Measurements from ENCODE around the gene ECI1. TPM values are rescaled to one million over a fixed set of nuclear protein-coding genes. Genes with fewer than 3 reads are reported as not detected.
A peak's percentile ranks its signal among the peaks of the same experiment; 100 is the strongest.
"Not testable (repeated sequence)": the region's sequence is repeated elsewhere in the genome, so short reads cannot be mapped to it uniquely, and the experiment has no call there.

ECI1 gene
- total RNA-seq, 2 experiments from 2014 or later = 39.7 to 48.3 TPM

DNA sequence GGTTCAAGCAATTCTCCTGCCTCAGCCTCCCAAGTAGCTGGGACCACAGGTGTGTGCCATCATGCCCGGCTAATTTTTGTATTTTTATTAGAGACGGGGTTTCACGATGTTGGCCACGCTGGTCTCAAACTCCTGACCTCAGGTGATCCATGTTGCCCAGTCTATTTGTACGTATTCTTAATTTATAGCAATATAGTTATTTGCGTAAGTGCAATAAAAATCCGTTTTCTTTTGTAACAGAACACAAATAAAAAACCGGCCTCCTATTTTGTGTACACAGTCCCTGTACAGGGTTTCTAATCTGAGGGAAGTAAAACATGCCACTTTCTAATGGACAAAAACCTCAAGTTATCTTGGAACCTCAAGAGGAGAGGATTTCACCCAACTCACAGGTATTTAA lies 8.9 kb upstream of the ECI1 start:
- no peak overlapping the region for H3K27ac Mint-ChIP-seq
- CTCF ChIA-PET = interaction anchor here (0.6 to 1.7 kb wide), 3 partner anchors 8 to 614 kb away, joined by 3 to 4 read pairs (median 3); no protein-coding TSS in a partner anchor
- intact Hi-C loops (cut with micrococcal nuclease) = no loop called here
- H3K4me3 Mint-ChIP-seq = no peak overlapping the region
- peaks cover 70% of the 10 kb centered on the region for H3K36me3 Mint-ChIP-seq (ENCODE audit: low read depth)
- H3K27me3 Mint-ChIP-seq (ENCODE audit: low read depth) = no peaks in the 10 kb centered on the region
- no peak for DNase-seq
- H3K4me1 Mint-ChIP-seq (ENCODE audit: low read depth) = peaks cover 14% of the 10 kb centered on the region
- no peaks in the 10 kb centered on the region for H3K9me3 Mint-ChIP-seq

DNA sequence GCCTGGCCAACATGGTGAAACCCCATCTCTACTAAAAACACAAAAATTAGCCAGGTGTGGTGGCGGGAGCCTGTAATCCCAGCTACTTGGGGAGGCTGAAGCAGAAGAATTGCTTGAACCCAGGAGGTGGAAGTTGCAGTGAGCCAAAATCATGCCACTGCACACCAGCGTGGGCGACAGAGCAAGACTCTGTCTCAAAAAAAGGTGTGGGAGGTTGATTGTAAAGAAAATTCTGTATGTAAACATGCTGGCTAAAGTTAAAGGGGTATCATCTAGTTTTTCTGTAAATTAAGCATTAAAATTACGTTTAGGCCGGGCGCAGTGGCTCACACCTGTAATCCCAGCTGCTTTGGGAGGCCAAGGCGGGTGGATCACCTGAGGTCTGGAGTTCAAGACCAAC lies 7.1 kb upstream of the ECI1 start:
- H3K4me1 Mint-ChIP-seq (ENCODE audit: low read depth); DNase-seq; H3K9me3 Mint-ChIP-seq; H3K27me3 Mint-ChIP-seq (ENCODE audit: low read depth); H3K4me3 Mint-ChIP-seq; intact Hi-C loops (cut with micrococcal nuclease): not testable (repeated sequence)
- Mint-ChIP-seq H3K27ac (peak overlapping the region; percentile 36), H3K36me3 (ENCODE audit: low read depth) (peaks cover 67% of the 10 kb centered on the region)
- CTCF ChIA-PET = interaction anchor here (1.7 kb wide), 1 partner anchor 10 kb away, joined by 3 read pairs; no protein-coding TSS in a partner anchor

DNA sequence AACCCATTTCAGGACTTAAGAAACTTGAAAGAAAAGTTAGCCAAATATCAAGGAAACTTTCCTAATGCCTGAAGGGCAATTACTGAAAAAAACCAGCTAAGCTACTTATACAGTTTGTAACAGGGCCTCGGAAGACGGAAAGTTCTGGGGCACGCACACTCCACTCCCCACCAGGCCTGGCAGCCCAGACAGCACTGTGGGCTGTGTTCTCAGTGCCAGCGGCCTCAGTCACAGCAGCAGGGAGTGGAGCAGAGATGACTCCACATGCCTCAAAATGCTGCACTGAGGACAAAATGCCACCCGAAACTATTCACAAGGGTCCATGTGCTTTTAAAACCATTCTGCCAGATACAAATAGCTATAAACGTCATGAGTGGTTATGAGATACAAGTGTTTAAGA lies 6.3 kb upstream of the ECI1 start:
- peaks cover 7% of the 10 kb centered on the region for H3K4me1 Mint-ChIP-seq (ENCODE audit: low read depth)
- no peaks in the 10 kb centered on the region for H3K27me3 Mint-ChIP-seq (ENCODE audit: low read depth)
- DNase-seq = no peak
- H3K4me3 Mint-ChIP-seq = no peak overlapping the region
- H3K27ac Mint-ChIP-seq = peak overlapping the region; percentile 41
- H3K9me3 Mint-ChIP-seq = no peaks in the 10 kb centered on the region
- CTCF ChIA-PET = interaction anchor here (1.4 kb wide), 1 partner anchor 63 kb away, joined by 8 read pairs; no protein-coding TSS in a partner anchor
- peaks cover 66% of the 10 kb centered on the region for H3K36me3 Mint-ChIP-seq (ENCODE audit: low read depth)
- intact Hi-C loops (cut with micrococcal nuclease) = no loop called here

DNA sequence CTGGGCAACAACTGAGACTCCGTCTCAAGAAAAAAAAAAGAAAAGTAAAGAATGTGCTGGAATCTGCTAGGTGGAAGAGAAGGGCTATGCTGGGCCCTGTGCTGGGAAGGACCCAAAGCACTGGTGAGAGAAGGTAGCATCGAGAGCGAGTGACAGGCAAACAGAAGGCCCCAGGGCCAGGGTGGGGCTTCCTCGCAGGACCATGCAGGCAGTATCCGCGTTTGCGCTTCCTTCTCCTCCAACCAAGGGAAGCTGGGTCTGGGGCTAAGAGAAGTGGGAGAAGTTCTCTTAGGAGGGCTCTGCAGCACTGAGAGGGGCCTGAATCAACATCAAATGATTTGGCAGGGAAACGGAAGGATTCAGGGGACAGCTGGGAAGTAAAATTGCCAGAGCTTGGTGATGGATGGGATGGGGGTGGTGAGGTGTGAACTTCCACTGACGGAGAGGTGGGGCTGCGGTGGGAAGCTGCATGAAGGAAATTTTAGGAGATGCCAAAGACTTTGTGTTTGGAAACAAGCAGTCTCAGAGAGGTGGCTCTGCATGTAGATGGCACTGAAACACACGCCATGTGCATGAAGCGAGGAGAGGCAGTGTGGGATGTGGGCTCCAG lies 5.2 kb upstream of the ECI1 start:
- H3K27ac Mint-ChIP-seq = peak overlapping the region; percentile 46
- H3K36me3 Mint-ChIP-seq (ENCODE audit: low read depth) = peaks cover 58% of the 10 kb centered on the region
- H3K4me1 Mint-ChIP-seq (ENCODE audit: low read depth) = peaks cover 11% of the 10 kb centered on the region
- no peaks in the 10 kb centered on the region for H3K9me3 Mint-ChIP-seq
- H3K4me3 Mint-ChIP-seq = no peak overlapping the region
- H3K27me3 Mint-ChIP-seq (ENCODE audit: low read depth) = no peaks in the 10 kb centered on the region
- no peak for DNase-seq
- intact Hi-C loops (cut with micrococcal nuclease) = no loop called here
- CTCF ChIA-PET = interaction anchor here (1.4 kb wide), 1 partner anchor 62 kb away, joined by 8 read pairs; no protein-coding TSS in a partner anchor

DNA sequence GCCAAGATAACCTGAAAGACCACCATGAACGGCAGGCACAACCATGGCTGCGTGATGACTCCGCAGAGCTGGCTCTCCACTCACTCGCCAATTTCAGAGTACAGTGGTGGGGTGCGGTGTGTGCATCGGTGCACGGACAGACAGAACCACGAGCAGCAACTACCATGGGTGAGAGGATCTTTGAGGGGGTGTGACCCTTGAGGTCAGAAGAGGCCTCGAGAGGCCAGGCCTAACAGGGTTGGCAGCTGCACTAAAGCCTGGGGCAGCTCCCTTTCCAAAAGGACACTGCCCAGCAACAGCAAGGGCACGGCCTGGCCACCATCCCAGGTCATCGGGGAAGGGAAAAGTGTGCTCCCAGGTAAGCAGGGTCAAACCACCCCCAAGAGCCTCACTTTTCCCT lies 1.9 kb upstream of the ECI1 start:
- no peaks in the 10 kb centered on the region for H3K9me3 Mint-ChIP-seq
- no peak overlapping the region for H3K4me3 Mint-ChIP-seq
- CTCF ChIA-PET = interaction anchor here (0.7 to 1.2 kb wide), 2 partner anchors 14 to 721 kb away, joined by 3 read pairs; no protein-coding TSS in a partner anchor
- peak overlapping the region; percentile 78 for H3K27ac Mint-ChIP-seq
- peaks cover 44% of the 10 kb centered on the region for H3K36me3 Mint-ChIP-seq (ENCODE audit: low read depth)
- no peaks in the 10 kb centered on the region for H3K27me3 Mint-ChIP-seq (ENCODE audit: low read depth)
- no peak for DNase-seq
- intact Hi-C loops (cut with micrococcal nuclease) = loop anchor here (5.0 kb wide), 1 partner anchor 234 kb away; no protein-coding TSS in a partner anchor
- peaks cover 13% of the 10 kb centered on the region for H3K4me1 Mint-ChIP-seq (ENCODE audit: low read depth)

DNA sequence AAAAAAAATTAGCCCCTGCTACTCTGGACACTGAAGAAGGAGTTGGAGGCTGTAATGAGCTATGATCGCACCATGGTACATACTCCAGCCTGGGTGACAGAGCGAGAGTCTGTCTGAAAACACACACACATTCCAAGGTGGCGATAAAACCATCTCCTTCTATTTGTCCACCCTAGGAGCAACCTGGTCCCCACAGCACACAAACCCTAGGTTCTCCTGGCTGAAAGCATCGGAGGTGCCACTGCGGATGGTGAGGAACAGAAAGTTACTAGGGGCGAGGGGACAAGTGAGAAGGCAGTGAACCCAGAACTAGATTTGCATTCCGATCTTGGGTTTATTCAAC lies 1.4 kb upstream of the ECI1 start:
- intact Hi-C loops (cut with micrococcal nuclease) = loop anchor here (5.0 kb wide), 1 partner anchor 235 kb away; no protein-coding TSS in a partner anchor
- H3K4me1 Mint-ChIP-seq (ENCODE audit: low read depth) = peaks cover 13% of the 10 kb centered on the region
- H3K4me3 Mint-ChIP-seq = no peak overlapping the region
- H3K27ac Mint-ChIP-seq = peak overlapping the region; percentile 78
- DNase-seq = no peak
- peaks cover 39% of the 10 kb centered on the region for H3K36me3 Mint-ChIP-seq (ENCODE audit: low read depth)
- CTCF ChIA-PET = interaction anchor here (0.7 to 2.0 kb wide), 4 partner anchors 10 to 720 kb away, joined by 3 to 7 read pairs (median 3); no protein-coding TSS in a partner anchor
- H3K9me3 Mint-ChIP-seq = no peaks in the 10 kb centered on the region
- no peaks in the 10 kb centered on the region for H3K27me3 Mint-ChIP-seq (ENCODE audit: low read depth)

DNA sequence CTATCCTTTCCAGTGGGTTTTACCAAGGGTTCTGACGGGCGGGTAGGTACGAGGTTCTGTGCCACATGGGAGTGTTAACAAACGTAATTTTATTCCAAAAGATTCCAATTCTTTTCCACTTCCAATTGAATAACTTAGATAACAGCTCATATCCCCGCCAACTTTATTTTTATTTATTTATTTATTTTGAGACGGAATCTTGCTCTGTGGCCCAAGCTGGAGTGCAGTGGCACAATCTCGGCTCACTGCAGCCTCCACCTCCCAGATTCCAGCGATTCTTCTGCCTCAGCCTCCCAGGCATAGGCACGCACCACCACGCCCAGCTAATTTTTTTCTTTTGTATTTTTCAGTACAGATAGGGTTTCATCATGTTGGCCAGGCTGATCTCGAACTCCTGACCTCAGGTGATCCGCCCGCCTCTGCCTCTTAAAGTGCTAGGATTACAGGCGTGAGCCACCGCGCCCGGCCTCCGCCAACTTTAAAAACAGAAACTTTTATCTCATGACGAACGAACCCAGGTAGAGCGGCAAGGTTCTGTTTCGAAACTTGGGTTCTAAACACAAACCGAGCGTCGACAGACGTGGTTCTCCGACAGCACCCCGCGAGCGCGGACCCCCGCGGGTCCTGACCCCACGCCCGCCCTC lies 613 bp downstream of the ECI1 start:
- Mint-ChIP-seq H3K36me3 (ENCODE audit: low read depth) (peaks cover 22% of the 10 kb centered on the region), H3K27me3 (ENCODE audit: low read depth) (no peaks in the 10 kb centered on the region), H3K4me1 (ENCODE audit: low read depth) (peaks cover 11% of the 10 kb centered on the region), H3K27ac (peak overlapping the region; percentile 87), H3K4me3 (peak overlapping the region; percentile 87), H3K9me3 (no peaks in the 10 kb centered on the region)
- DNase-seq = peak; percentile 50
- intact Hi-C loops (cut with micrococcal nuclease) = loop anchor here (1.0 to 5.0 kb wide), 8 partner anchors 18 to 237 kb away; partner anchors contain the start of genes E4F1, MLST8, PGP and RNPS1
- CTCF ChIA-PET = interaction anchor here (0.5 to 2.8 kb wide), 4 partner anchors 9 to 111 kb away, joined by 5 to 9 read pairs (median 6); no protein-coding TSS in a partner anchor

DNA sequence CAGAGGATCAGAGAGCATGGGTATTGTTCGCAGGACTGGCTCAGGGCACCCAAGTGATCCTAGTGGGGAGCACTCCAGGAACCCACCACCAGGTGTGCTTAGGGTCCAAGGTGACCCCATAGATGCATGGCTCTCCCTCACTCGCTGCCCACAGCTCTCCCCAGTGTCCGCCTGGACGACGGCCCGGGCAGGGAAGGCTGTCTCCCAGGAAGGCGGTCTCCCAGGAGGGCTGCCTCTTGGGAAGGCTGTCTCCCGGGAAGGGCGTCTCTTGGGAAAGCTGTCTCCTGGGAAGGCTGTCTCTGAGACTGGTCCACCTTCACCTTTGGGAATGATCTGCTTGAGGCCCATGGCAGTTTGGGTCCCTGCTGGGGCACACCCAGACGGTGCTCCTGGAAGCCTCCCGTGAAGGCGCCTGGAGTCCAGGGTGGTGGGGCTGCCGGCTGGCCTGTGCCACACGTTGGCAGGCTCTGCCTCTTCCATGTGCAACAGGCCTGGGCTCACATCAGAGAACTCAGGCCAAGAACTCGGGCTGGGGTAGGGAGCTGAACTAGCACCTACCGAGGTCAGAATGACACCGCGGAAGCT lies 5.0 kb downstream of the ECI1 start:
- Mint-ChIP-seq H3K36me3 (ENCODE audit: low read depth) (peaks cover 8% of the 10 kb centered on the region), H3K4me3 (no peak overlapping the region), H3K9me3 (no peaks in the 10 kb centered on the region), H3K27ac (no peak overlapping the region), H3K27me3 (ENCODE audit: low read depth) (no peaks in the 10 kb centered on the region), H3K4me1 (ENCODE audit: low read depth) (peaks cover 2% of the 10 kb centered on the region)
- no peak for DNase-seq
- CTCF ChIA-PET = no interaction called here
- intact Hi-C loops (cut with micrococcal nuclease) = no loop called here

DNA sequence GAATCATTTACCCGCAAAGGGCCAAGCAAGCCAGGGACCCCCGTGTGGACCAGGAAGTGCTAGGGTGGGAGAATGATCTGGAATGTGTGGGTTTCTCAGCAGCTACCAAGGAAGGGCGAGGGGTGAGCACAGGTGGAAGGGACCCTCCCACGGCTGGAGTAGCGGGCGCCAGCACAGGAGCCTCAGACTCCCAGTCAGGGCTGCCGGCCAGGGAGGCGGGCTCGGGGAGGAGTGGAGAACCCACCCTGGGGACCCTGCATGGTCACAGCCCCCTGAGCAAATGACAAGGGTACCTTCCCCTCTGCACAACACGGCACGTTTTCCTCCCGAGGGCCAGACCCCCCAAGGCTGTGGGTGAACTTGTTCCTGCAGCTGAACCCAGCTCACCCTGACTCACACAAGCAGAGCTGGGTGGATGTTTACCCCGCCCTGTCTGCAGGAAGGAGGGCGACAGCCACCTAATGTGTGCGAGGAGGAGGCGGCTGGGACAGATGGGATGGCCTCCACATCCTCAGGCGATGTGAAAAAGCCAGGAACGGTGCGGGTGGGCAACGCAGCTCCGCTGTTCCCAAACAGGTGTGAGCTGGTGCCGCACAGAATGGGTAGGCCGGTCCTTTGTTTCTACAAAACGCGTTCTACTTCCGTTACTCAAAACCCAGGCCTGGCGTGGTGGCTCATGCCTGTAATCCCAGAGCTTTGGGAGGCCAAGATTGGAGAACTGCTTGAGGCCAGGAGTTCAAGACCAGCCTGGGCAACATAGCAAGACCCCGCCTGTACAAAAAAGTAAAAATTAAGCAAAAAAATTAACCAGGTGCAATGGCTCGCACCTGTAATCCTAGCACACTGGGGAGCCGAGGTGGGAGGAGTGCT lies 6.2 kb downstream of the ECI1 start:
- no peak overlapping the region for H3K4me3 Mint-ChIP-seq
- intact Hi-C loops (cut with micrococcal nuclease) = no loop called here

DNA sequence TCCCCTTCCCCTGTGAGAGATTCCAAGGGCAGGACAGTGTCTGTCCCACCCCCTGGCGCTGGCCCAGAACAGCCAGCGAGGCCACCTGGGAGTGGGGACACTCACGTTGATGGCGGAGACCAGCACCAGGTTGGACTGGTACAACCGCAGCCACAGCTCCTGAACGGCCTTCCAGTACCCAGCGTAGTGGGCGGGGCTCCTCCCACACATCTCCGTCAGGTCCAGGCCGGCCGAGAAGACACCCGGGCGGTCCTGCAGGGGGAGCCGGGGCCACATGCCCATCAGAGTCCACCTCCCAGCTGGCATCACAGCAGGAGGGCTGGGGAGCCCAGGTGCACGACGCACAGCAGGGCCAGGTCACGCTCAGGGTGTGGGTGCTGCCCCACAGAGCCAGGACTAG lies 7.1 kb downstream of the ECI1 start:
- intact Hi-C loops (cut with micrococcal nuclease) = no loop called here
- DNase-seq = no peak
- H3K36me3 Mint-ChIP-seq (ENCODE audit: low read depth) = peaks cover 4% of the 10 kb centered on the region
- H3K27ac Mint-ChIP-seq = no peak overlapping the region
- CTCF ChIA-PET = no interaction called here
- H3K4me1 Mint-ChIP-seq (ENCODE audit: low read depth) = no peaks in the 10 kb centered on the region
- H3K4me3 Mint-ChIP-seq = no peak overlapping the region
- no peaks in the 10 kb centered on the region for H3K9me3 Mint-ChIP-seq
- H3K27me3 Mint-ChIP-seq (ENCODE audit: low read depth) = no peaks in the 10 kb centered on the region

More for the DNA sequence above, 6.2 kb downstream of the ECI1 start:
- H3K9me3 Mint-ChIP-seq = no peaks in the 10 kb centered on the region
- H3K36me3 Mint-ChIP-seq (ENCODE audit: low read depth) = peaks cover 6% of the 10 kb centered on the region
- H3K27me3 Mint-ChIP-seq (ENCODE audit: low read depth) = no peaks in the 10 kb centered on the region
- H3K27ac Mint-ChIP-seq = no peak overlapping the region
- CTCF ChIA-PET = no interaction called here
- no peak for DNase-seq
- no peaks in the 10 kb centered on the region for H3K4me1 Mint-ChIP-seq (ENCODE audit: low read depth)

DNA sequence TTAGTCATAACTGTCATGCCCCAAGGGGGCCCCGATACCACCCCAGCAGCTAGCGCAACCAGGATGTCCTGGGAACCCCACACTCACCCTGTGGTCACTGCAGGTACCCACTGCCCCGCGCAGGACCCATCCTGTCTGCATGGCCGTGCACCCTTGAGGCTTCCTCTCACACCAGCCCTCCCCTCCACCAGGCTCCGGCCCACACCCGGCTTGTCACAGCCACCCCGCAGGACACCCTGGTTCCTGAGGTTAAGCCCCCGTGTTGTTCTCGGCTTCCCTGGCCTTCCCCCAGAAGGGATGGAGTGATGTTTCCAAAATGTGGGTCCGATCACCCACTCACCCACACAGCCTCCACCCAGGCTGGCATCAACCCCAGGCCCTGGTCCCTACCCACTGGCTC lies 7.6 kb downstream of the ECI1 start:
- H3K4me1 Mint-ChIP-seq (ENCODE audit: low read depth) = no peaks in the 10 kb centered on the region
- CTCF ChIA-PET = no interaction called here
- H3K9me3 Mint-ChIP-seq = no peaks in the 10 kb centered on the region
- H3K27me3 Mint-ChIP-seq (ENCODE audit: low read depth) = no peaks in the 10 kb centered on the region
- H3K36me3 Mint-ChIP-seq (ENCODE audit: low read depth) = peaks cover 2% of the 10 kb centered on the region
- no peak overlapping the region for H3K4me3 Mint-ChIP-seq
- no peak overlapping the region for H3K27ac Mint-ChIP-seq
- no peak for DNase-seq
- intact Hi-C loops (cut with micrococcal nuclease) = no loop called here

DNA sequence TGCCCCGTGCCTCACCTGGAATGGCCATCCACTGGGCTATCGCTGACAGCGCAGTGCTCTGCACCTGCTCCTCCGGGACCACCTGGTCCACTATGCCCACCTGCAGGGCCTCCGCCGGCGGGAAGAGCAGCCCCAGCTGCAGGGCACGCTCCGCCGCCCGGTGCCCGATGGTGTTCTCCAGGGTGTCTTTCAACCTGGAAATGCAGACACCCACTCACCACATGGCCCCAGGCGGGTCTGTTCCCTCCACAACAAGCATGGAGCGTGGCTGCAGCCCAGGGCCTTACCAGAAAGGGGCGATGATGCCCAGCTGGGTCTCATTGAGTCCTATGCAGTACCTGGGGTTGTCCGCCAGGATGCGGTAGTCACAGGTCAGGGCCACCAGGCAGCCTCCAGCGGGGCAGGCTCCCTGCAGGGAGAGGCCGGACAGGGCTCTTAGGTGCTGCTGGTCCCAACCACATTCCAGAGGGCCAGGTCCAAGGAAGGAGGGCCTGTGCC lies 8.3 kb downstream of the ECI1 start:
- Mint-ChIP-seq H3K27me3 (ENCODE audit: low read depth) (no peaks in the 10 kb centered on the region), H3K27ac (no peak overlapping the region), H3K36me3 (ENCODE audit: low read depth) (peaks cover 2% of the 10 kb centered on the region), H3K4me3 (no peak overlapping the region), H3K4me1 (ENCODE audit: low read depth) (no peaks in the 10 kb centered on the region), H3K9me3 (no peaks in the 10 kb centered on the region)
- intact Hi-C loops (cut with micrococcal nuclease) = no loop called here
- no peak for DNase-seq
- CTCF ChIA-PET = interaction anchor here (2.1 kb wide), 1 partner anchor 9 kb away, joined by 6 read pairs; the partner anchor contains the start of gene ECI1
